Neural progenitor cell (in vitro differentiated cells): ENCODE results near the gene PBX1. TPM values are rescaled to one million over a fixed set of nuclear protein-coding genes. Genes with fewer than 3 reads are reported as not detected.

Source experiments
- DNase-seq: peaks from one replicate; pipeline ENCODE4 v3.0.0-alpha.2; 2016; ENCODE audit warnings: low spot score
- H2AFZ ChIP-seq: fragments of 200-600 bp; sonication (generic); replicated peaks from 2 replicates; pipeline ENCODE4 v1.6.1; 2016; ENCODE audit warnings: antibody characterized with exemption
- H3F3A ChIP-seq: fragments of 200-600 bp; sonication (generic); 2 replicates; pipeline ENCODE4 v1.6.1; 2016; ENCODE audit warnings: antibody characterized with exemption, low read depth
- H3K27ac ChIP-seq: fragments of 200-600 bp; sonication (generic); 2 replicates; pipeline ENCODE4 v1.5.1; 2016; ENCODE audit warnings: mild to moderate bottlenecking
- H3K27me3 ChIP-seq: fragments of 200-600 bp; sonication (generic); 2 replicates; pipeline ENCODE4 v1.6.1; 2016; ENCODE audit warnings: mild to moderate bottlenecking, moderate library complexity
- H3K36me3 ChIP-seq: fragments of 200-600 bp; sonication (generic); 2 replicates; pipeline ENCODE4 v1.5.1; 2016
- H3K4me1 ChIP-seq: fragments of 200-600 bp; sonication (generic); 2 replicates; pipeline ENCODE4 v1.6.1; 2016; ENCODE audit warnings: mixed run types
- H3K4me2 ChIP-seq: fragments of 200-600 bp; sonication (generic); 2 replicates; pipeline ENCODE4 v1.6.1; 2016
- H3K4me3 ChIP-seq: fragments of 200-600 bp; sonication (generic); 2 replicates; pipeline ENCODE4 v1.5.1; 2016
- H3K79me2 ChIP-seq: fragments of 200-600 bp; sonication (generic); 2 replicates; pipeline ENCODE4 v1.6.1; 2016; ENCODE audit warnings: low read depth
- H3K9ac ChIP-seq: fragments of 200-600 bp; sonication (generic); 2 replicates; pipeline ENCODE4 v1.6.1; 2016
- H3K9me3 ChIP-seq: fragments of 200-600 bp; sonication (generic); 2 replicates; pipeline ENCODE4 v1.5.1; 2016; ENCODE audit warnings: low read depth
- H4K20me1 ChIP-seq: fragments of 200-600 bp; sonication (generic); 2 replicates; pipeline ENCODE4 v1.6.1; 2016; ENCODE audit warnings: low read depth
- H3K27ac Mint-ChIP-seq: 3 replicates; pipeline ENCODE4 v1.8.0; 2021; ENCODE audit warnings: mixed read lengths
- H3K27me3 Mint-ChIP-seq: 2 replicates; pipeline ENCODE4 v1.8.0; 2022; ENCODE audit warnings: low read depth, mild to moderate bottlenecking, inconsistent platforms, moderate library complexity, mixed read lengths; ENCODE audit not compliant: insufficient read depth
- H3K36me3 Mint-ChIP-seq: 3 replicates; pipeline ENCODE4 v1.8.0; 2021; ENCODE audit warnings: mixed read lengths
- H3K4me1 Mint-ChIP-seq: 3 replicates; pipeline ENCODE4 v1.8.0; 2021; ENCODE audit warnings: mixed read lengths
- H3K4me3 Mint-ChIP-seq: 3 replicates; pipeline ENCODE4 v1.8.0; 2021; ENCODE audit warnings: mild to moderate bottlenecking, moderate library complexity, mixed read lengths
- H3K9me3 Mint-ChIP-seq: 3 replicates; pipeline ENCODE4 v1.8.0; 2020; ENCODE audit warnings: mixed read lengths
- EZH2 ChIP-seq: fragments of 200-600 bp; sonication (generic); IDR thresholded peaks from 2 replicates; pipeline ENCODE4 v1.6.1; 2017; ENCODE audit warnings: antibody characterized with exemption, mild to moderate bottlenecking, moderate library complexity
- EZH2phosphoT487 ChIP-seq: fragments of 200-600 bp; sonication (generic); IDR thresholded peaks from 2 replicates; pipeline ENCODE4 v1.6.1; 2017; ENCODE audit warnings: antibody characterized with exemption
- total RNA-seq: library from RNA; depleted of rRNA; stranded (reverse); fragments of >200 nt; gene quantifications from 2 replicates; pipeline ENCODE4 v1.2.3, GENCODE V29; 2015; ENCODE audit warnings: low replicate concordance
- TF ChIP-seq, protein P1 (sequence below): fragments of 200-600 bp; sonication (generic); IDR thresholded peaks from 2 replicates; pipeline ENCODE4 v1.5.1; 2017; ENCODE audit warnings: antibody characterized with exemption, mild to moderate bottlenecking

PBX1 gene
- total RNA-seq, 1 donor from 2014 or later = 91.1 TPM

DNA sequence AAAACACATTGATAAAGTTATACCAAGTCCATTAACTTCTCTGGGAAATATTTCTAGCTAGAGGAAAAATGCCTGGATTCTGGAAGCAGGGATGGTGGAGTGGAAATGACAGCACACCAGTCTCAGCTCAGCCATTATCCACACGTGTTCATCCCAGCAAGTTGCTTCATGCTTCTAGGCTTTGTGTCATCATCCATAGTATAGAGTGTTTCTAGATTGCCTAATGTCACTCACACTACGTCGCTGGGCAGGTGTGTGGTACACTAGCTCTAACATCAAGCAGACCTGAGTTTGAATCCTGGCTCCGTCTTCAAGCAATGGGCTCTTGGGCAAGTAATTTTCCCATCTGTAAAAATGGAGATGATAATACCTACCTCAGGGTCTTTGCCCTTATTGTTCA, 326.3 kb downstream of the PBX1 start:
- Histone ChIP-seq H2AFZ (no peak overlapping the region), H3K27ac (no peak overlapping the region), H3K4me3 (no peak overlapping the region), H3K4me2 (no peak overlapping the region), H3K79me2 (no peaks in the 10 kb centered on the region), H3K4me1 (peaks cover 11% of the 10 kb centered on the region), H3K36me3 (no peaks in the 10 kb centered on the region), H3K9me3 (no peaks in the 10 kb centered on the region), H3K9ac (no peak overlapping the region), H3K27me3 (no peaks in the 10 kb centered on the region), H4K20me1 (no peaks in the 10 kb centered on the region), H3F3A (no peaks in the 10 kb centered on the region)
- no peak overlapping the region for H3K27ac Mint-ChIP-seq
- H3K9me3 Mint-ChIP-seq = no peaks in the 10 kb centered on the region
- no peaks in the 10 kb centered on the region for H3K27me3 Mint-ChIP-seq
- no peaks in the 10 kb centered on the region for H3K4me1 Mint-ChIP-seq
- DNase-seq = no peak
- no peak for TF ChIP-seq EZH2phosphoT487
- no peak for TF ChIP-seq EZH2
- TF ChIP-seq, protein P1, sequence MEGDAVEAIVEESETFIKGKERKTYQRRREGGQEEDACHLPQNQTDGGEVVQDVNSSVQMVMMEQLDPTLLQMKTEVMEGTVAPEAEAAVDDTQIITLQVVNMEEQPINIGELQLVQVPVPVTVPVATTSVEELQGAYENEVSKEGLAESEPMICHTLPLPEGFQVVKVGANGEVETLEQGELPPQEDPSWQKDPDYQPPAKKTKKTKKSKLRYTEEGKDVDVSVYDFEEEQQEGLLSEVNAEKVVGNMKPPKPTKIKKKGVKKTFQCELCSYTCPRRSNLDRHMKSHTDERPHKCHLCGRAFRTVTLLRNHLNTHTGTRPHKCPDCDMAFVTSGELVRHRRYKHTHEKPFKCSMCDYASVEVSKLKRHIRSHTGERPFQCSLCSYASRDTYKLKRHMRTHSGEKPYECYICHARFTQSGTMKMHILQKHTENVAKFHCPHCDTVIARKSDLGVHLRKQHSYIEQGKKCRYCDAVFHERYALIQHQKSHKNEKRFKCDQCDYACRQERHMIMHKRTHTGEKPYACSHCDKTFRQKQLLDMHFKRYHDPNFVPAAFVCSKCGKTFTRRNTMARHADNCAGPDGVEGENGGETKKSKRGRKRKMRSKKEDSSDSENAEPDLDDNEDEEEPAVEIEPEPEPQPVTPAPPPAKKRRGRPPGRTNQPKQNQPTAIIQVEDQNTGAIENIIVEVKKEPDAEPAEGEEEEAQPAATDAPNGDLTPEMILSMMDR = no peak
- H3K4me3 Mint-ChIP-seq = no peak overlapping the region
- no peaks in the 10 kb centered on the region for H3K36me3 Mint-ChIP-seq

GRCh38 chr1:164886101-164886500, 327.1 kb downstream of the PBX1 start:
- H4K20me1 ChIP-seq = no peaks in the 10 kb centered on the region
- H3K36me3 ChIP-seq = no peaks in the 10 kb centered on the region
- no peak overlapping the region for H3K27ac Mint-ChIP-seq
- H2AFZ ChIP-seq = no peak overlapping the region
- no peaks in the 10 kb centered on the region for H3K36me3 Mint-ChIP-seq
- H3K9ac ChIP-seq = no peak overlapping the region
- TF ChIP-seq EZH2 (no peak), EZH2phosphoT487 (no peak)
- TF ChIP-seq, protein P1 = no peak
- no peak overlapping the region for H3K4me2 ChIP-seq
- H3K4me1 ChIP-seq = peaks cover 6% of the 10 kb centered on the region
- H3F3A ChIP-seq = no peaks in the 10 kb centered on the region
- no peaks in the 10 kb centered on the region for H3K79me2 ChIP-seq
- DNase-seq = no peak
- no peaks in the 10 kb centered on the region for H3K9me3 ChIP-seq
- no peaks in the 10 kb centered on the region for H3K4me1 Mint-ChIP-seq
- H3K9me3 Mint-ChIP-seq = no peaks in the 10 kb centered on the region
- no peak overlapping the region for H3K4me3 Mint-ChIP-seq
- H3K4me3 ChIP-seq = no peak overlapping the region
- H3K27ac ChIP-seq = no peak overlapping the region
- no peaks in the 10 kb centered on the region for H3K27me3 ChIP-seq
- H3K27me3 Mint-ChIP-seq = no peaks in the 10 kb centered on the region

DNA sequence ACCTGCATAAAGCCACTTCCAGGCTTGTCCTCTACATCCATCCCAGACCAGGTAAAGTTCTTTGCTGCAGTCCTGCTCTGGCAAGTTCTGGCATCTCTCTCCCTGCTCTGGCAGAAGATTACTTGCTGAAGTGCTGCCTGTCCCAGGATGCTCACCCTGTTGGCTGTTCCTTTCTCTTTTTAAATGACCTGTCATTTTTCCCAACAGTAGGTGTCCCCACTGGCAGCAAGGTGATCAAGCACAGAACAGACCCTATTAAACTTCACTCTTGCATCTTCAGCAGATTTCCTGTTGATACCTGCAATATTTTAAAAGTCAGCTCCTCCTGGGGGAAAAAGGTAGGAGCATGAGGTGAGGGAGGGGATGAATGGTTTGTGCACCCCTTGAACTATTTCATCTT, 332.6 kb downstream of the PBX1 start:
- H3K4me3 Mint-ChIP-seq = no peak overlapping the region
- H3K79me2 ChIP-seq = no peaks in the 10 kb centered on the region
- no peaks in the 10 kb centered on the region for H3K9me3 Mint-ChIP-seq
- no peak for TF ChIP-seq EZH2
- TF ChIP-seq EZH2phosphoT487 = no peak
- TF ChIP-seq, protein P1 = no peak
- no peaks in the 10 kb centered on the region for H3F3A ChIP-seq
- no peak for DNase-seq
- no peak overlapping the region for H3K4me3 ChIP-seq
- no peak overlapping the region for H3K4me2 ChIP-seq
- no peak overlapping the region for H3K27ac ChIP-seq
- H2AFZ ChIP-seq = no peak overlapping the region
- no peaks in the 10 kb centered on the region for H4K20me1 ChIP-seq
- no peaks in the 10 kb centered on the region for H3K36me3 ChIP-seq
- H3K4me1 ChIP-seq = peaks cover 8% of the 10 kb centered on the region
- no peak overlapping the region for H3K9ac ChIP-seq
- H3K27me3 Mint-ChIP-seq = peaks cover 2% of the 10 kb centered on the region
- H3K27me3 ChIP-seq = no peaks in the 10 kb centered on the region
- no peaks in the 10 kb centered on the region for H3K36me3 Mint-ChIP-seq
- no peak overlapping the region for H3K27ac Mint-ChIP-seq
- peaks cover 13% of the 10 kb centered on the region for H3K4me1 Mint-ChIP-seq
- no peaks in the 10 kb centered on the region for H3K9me3 ChIP-seq
